ENCODE data around the gene PRKCA.
"Not testable (repeated sequence)": the region's sequence is repeated elsewhere in the genome, so short reads cannot be mapped to it uniquely, and the experiment has no call there.

Gene PRKCA

GRCh38 chr17:66450852-66451158, 148.4 kb downstream of the PRKCA start:
- no peak overlapping the region for H3K4me3 ChIP-seq (replicated peaks; ENCODE audit: low read depth, low read length)
- DNase-seq (ENCODE audit: low read depth): no peak
- TF ChIP-seq CTCF (IDR thresholded peaks at IDR 0.05; ENCODE audit: low read length, missing control alignments): no peak

DNA sequence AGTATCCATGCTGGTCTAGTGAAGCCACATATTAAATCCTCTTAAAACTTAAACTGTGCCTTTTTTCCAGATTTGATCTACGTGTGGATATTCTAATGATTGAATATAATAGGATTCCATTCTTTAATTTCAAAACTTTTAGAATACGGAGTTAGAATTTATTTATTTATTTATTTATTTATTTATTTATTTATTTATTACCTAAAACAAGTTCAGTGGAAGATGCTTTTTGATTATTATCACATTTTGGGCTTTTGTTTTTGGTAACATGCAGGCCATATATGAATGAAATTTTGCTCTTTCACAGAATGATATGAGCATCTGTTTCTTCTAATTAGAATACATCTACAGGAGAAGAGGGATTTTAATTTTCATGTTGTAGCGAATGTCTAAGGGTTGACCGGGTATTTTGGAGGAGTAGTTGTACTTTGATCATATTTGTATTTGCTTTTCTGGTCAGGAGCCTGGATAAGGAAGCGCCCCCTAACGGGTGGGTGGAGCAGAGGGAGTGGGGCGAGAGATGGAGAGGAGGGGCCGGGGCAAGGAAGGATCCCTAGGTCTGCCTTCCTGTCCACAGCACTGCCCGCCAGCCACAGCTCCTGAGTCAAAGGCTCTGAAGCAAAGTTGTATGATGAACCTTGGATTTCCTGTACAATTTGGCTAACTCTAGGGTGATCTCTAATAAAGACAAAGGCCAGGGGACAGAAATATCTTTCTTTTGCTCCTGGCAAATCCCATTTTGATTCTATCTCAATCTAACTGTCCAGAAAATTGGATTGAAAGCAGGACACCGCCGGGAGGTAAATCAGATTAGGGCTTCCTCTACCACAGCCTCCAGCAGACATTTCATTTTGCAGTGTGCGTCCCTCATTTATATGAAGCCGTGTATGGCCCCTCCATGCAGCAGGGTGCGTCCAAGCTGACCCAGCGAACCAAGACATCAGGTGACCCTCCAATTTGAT, 149.1 kb downstream of the PRKCA start:
- DNase-seq (ENCODE audit: low read depth): no peak
- H3K4me3 ChIP-seq (replicated peaks; ENCODE audit: low read depth, low read length): no peak overlapping the region
- TF ChIP-seq CTCF (IDR thresholded peaks at IDR 0.05; ENCODE audit: low read length, missing control alignments): peak; percentile 14

- no peak for TF ChIP-seq CTCF (IDR thresholded peaks at IDR 0.05; ENCODE audit: low read length, missing control alignments)
- no peak overlapping the region for H3K4me3 ChIP-seq (replicated peaks; ENCODE audit: low read depth, low read length)
- DNase-seq (ENCODE audit: low read depth): no peak
These were observed 152.6 kb downstream of the PRKCA start for GRCh38 chr17:66455060-66455459.

GRCh38 chr17:66457499-66457898, 155.1 kb downstream of the PRKCA start:
- H3K4me3 ChIP-seq (replicated peaks; ENCODE audit: low read depth, low read length); DNase-seq (ENCODE audit: low read depth): not testable (repeated sequence)

- DNase-seq (ENCODE audit: low read depth): no peak
- TF ChIP-seq CTCF (IDR thresholded peaks at IDR 0.05; ENCODE audit: low read length, missing control alignments): no peak
- no peak overlapping the region for H3K4me3 ChIP-seq (replicated peaks; ENCODE audit: low read depth, low read length)
These were observed 156.4 kb downstream of the PRKCA start for GRCh38 chr17:66458782-66459181.

DNA sequence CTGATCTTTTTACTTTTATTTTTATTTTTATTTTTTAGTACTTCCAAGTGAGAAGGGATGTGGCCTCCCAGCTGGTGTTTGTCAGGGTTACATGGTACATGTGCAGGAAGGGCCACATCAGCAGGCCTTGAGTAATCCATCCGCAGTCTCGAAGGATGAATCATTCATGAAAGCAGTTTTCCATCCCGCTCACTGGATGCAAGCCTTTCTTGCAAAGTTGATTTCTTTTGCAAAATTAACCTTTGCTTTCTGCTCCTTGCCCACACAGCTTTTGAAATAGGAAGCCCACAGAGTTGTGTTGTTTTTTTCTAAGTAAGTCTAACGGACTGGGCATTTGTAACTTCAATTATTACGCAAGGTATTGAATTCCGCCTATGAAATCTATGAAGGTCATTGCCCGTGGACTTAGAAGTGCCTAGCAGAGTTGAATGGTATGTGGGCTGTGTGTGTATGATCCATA, 157.4 kb downstream of the PRKCA start:
- peak overlapping the region; percentile 8 for H3K4me3 ChIP-seq (replicated peaks; ENCODE audit: low read depth, low read length)
- TF ChIP-seq CTCF (IDR thresholded peaks at IDR 0.05; ENCODE audit: low read length, missing control alignments): no peak
- DNase-seq (ENCODE audit: low read depth): peak; percentile 99

DNA sequence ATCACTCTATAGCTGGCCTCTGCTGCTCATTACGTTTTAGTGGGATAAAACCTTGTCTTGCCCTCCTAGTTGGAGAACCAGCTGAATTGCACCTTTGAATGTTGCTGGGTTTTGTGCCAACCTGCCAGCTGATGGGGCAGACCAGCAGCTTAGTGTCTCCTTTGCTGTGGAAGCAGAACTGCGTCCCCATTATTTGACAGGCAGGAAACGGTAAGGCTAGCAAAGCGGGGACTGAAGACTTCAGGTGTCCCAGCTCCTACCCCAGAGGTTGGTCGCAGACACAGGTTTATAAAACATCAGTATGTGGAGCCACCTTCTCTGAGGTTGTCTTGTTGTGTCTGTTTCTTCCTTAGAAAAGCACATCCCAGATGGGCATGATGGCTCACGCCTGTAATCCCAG, 158.1 kb downstream of the PRKCA start:
- no peak overlapping the region for H3K4me3 ChIP-seq (replicated peaks; ENCODE audit: low read depth, low read length)
- DNase-seq (ENCODE audit: low read depth): no peak
- no peak for TF ChIP-seq CTCF (IDR thresholded peaks at IDR 0.05; ENCODE audit: low read length, missing control alignments)
